ENCODE measurements around the gene MPZL3.

DNA sequence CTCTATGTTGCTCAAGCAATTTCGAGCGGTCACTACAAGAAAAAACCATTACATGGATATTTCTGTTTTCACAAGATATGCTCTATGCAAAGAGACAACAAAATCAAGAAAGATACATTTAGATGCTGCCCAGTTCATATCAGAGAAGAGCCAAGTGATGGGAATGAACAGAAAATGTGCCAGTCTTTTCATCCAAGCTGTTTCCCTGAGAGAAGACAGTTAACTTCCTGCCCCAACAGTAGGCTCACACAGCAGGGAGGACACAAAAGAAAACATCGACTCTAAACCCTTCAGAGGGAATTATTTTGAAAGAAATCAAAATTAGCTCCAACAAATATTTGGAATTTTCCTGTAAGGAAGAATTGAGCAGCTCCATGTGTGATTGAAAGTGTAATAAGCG, 39.0 kb downstream of the MPZL3 start:
- TF ChIP-seq EZH2 (IDR thresholded peaks at IDR 0.05; ENCODE audit: low read length), result no peak
- TF ChIP-seq, protein P1, sequence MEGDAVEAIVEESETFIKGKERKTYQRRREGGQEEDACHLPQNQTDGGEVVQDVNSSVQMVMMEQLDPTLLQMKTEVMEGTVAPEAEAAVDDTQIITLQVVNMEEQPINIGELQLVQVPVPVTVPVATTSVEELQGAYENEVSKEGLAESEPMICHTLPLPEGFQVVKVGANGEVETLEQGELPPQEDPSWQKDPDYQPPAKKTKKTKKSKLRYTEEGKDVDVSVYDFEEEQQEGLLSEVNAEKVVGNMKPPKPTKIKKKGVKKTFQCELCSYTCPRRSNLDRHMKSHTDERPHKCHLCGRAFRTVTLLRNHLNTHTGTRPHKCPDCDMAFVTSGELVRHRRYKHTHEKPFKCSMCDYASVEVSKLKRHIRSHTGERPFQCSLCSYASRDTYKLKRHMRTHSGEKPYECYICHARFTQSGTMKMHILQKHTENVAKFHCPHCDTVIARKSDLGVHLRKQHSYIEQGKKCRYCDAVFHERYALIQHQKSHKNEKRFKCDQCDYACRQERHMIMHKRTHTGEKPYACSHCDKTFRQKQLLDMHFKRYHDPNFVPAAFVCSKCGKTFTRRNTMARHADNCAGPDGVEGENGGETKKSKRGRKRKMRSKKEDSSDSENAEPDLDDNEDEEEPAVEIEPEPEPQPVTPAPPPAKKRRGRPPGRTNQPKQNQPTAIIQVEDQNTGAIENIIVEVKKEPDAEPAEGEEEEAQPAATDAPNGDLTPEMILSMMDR (optimal IDR thresholded peaks at IDR 0.05 in 1 of 3, IDR thresholded peaks at IDR 0.05 in 1 of 3, conservative IDR thresholded peaks at IDR 0.05 in 1 of 3; ENCODE audit: extremely low read depth in 1 of 3, insufficient read depth in 2 of 3, low read length in 3 of 3), result no peak

All from keratinocyte (primary cell).